Activated CD4-positive, alpha-beta T cell treated with anti-CD3 and anti-CD28 coated beads, Interleukin-2, amount 10 ng/mL, durations not matched to agents 24 days and 14 days (primary cell): ENCODE data around the gene REN. TPM values are rescaled to one million over a fixed set of nuclear protein-coding genes. Genes with fewer than 3 reads are reported as not detected.

Experiments used
- DNase-seq: peaks from one replicate; pipeline ENCODE4 v3.0.0; 2022
- H3K27ac Mint-ChIP-seq: one replicate; pipeline ENCODE4 v1.8.0; 2022; ENCODE audit warnings: mild to moderate bottlenecking, mixed read lengths
- H3K27me3 Mint-ChIP-seq: one replicate; pipeline ENCODE4 v1.8.0; 2022; ENCODE audit warnings: mixed read lengths
- H3K36me3 Mint-ChIP-seq: one replicate; pipeline ENCODE4 v1.8.0; 2022; ENCODE audit warnings: low read depth, mild to moderate bottlenecking, mixed read lengths
- H3K4me1 Mint-ChIP-seq: one replicate; pipeline ENCODE4 v1.8.0; 2021; ENCODE audit warnings: mixed read lengths
- H3K4me3 Mint-ChIP-seq: one replicate; pipeline ENCODE4 v1.8.0; 2022; ENCODE audit warnings: mild to moderate bottlenecking, moderate library complexity, mixed read lengths
- H3K9me3 Mint-ChIP-seq: one replicate; pipeline ENCODE4 v1.8.0; 2021; ENCODE audit warnings: mixed read lengths
- intact Hi-C: fragments of 100-400 bp; cut with micrococcal nuclease; formaldehyde crosslinking; loops from one replicate; pipeline ENCODE4 v1.15.1; 2023
- total RNA-seq: library from RNA; stranded (reverse); gene quantifications from 2 replicates; pipeline ENCODE4 v1.2.3, GENCODE V29; 2022

The REN gene
- total RNA-seq, 1 donor from 2014 or later = not detected

GRCh38 chr1:204145033-204145504, 21.1 kb downstream of the REN start:
- H3K4me1 Mint-ChIP-seq = no peaks in the 10 kb centered on the region
- no peak overlapping the region for H3K4me3 Mint-ChIP-seq
- no peak for DNase-seq
- no peaks in the 10 kb centered on the region for H3K9me3 Mint-ChIP-seq
- intact Hi-C loops = no loop called here
- H3K27ac Mint-ChIP-seq = no peak overlapping the region
- no peaks in the 10 kb centered on the region for H3K36me3 Mint-ChIP-seq
- H3K27me3 Mint-ChIP-seq = peaks cover 12% of the 10 kb centered on the region

GRCh38 chr1:204143276-204144041, 22.7 kb downstream of the REN start:
- intact Hi-C loops = no loop called here
- Mint-ChIP-seq H3K9me3 (no peaks in the 10 kb centered on the region), H3K36me3 (no peaks in the 10 kb centered on the region), H3K27ac (no peak overlapping the region), H3K4me3 (no peak overlapping the region), H3K27me3 (peaks cover 11% of the 10 kb centered on the region), H3K4me1 (no peaks in the 10 kb centered on the region)
- DNase-seq = no peak

GRCh38 chr1:204142032-204142974, 23.8 kb downstream of the REN start:
- Mint-ChIP-seq H3K36me3 (no peaks in the 10 kb centered on the region), H3K27ac (no peak overlapping the region), H3K27me3 (peaks cover 11% of the 10 kb centered on the region), H3K4me1 (no peaks in the 10 kb centered on the region), H3K9me3 (no peaks in the 10 kb centered on the region), H3K4me3 (no peak overlapping the region)
- intact Hi-C loops = no loop called here
- no peak for DNase-seq

GRCh38 chr1:204141131-204141530, 25.0 kb downstream of the REN start:
- no peak overlapping the region for H3K4me3 Mint-ChIP-seq
- no peaks in the 10 kb centered on the region for H3K36me3 Mint-ChIP-seq
- intact Hi-C loops = no loop called here
- DNase-seq = no peak
- H3K9me3 Mint-ChIP-seq = no peaks in the 10 kb centered on the region
- no peaks in the 10 kb centered on the region for H3K4me1 Mint-ChIP-seq
- no peak overlapping the region for H3K27ac Mint-ChIP-seq
- H3K27me3 Mint-ChIP-seq = peaks cover 9% of the 10 kb centered on the region

- DNase-seq = no peak
- intact Hi-C loops = no loop called here
- H3K4me1 Mint-ChIP-seq = no peaks in the 10 kb centered on the region
- no peak overlapping the region for H3K4me3 Mint-ChIP-seq
- no peak overlapping the region for H3K27ac Mint-ChIP-seq
- no peaks in the 10 kb centered on the region for H3K36me3 Mint-ChIP-seq
- no peaks in the 10 kb centered on the region for H3K9me3 Mint-ChIP-seq
- H3K27me3 Mint-ChIP-seq = peaks cover 5% of the 10 kb centered on the region
Measured at GRCh38 chr1:204139952-204140351, 26.2 kb downstream of the REN start.

DNA sequence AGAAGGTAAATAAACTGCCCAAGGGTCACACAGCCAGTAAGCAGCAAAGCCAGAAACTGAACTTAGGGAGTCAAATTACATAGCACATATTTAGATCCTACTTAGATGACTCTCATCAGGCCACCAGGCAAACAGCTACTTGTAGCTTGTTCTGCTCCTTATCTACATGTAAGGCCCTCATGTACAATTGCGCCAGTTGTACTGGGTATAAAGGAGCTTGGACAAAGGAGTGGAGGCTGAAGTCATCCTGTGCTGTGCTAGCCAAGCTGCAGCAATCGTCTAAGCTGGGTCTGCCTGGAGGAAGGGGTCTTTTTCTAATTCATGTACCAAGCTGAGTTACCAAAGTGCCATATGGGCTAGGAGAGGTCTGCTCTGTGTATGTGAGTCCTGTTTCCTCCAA, 27.0 kb downstream of the REN start:
- intact Hi-C loops = no loop called here
- Mint-ChIP-seq H3K36me3 (no peaks in the 10 kb centered on the region), H3K4me3 (no peak overlapping the region), H3K4me1 (no peaks in the 10 kb centered on the region), H3K27ac (no peak overlapping the region), H3K9me3 (no peaks in the 10 kb centered on the region), H3K27me3 (no peaks in the 10 kb centered on the region)
- no peak for DNase-seq

DNA sequence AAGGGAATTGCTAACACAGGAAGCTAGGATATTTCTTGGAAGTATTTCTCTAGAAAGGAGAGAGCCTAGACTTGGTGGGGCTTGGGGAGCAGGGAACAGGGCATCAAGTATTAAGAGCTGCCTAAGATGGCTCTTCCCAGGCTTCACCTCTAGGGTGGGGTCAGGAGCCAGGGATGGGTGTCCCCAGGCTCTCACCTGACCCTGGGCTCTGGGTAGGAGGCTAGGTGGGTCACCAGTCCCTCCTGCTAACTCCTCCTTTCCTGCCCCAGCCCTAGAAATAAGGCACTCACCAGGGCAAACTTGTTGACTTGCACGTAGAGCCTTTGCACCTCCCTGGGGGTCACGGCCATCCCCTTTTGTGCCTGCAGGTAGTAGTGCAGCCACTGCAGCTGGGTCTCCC, 29.3 kb downstream of the REN start:
- no peaks in the 10 kb centered on the region for H3K9me3 Mint-ChIP-seq
- H3K27me3 Mint-ChIP-seq = no peaks in the 10 kb centered on the region
- no peaks in the 10 kb centered on the region for H3K36me3 Mint-ChIP-seq
- intact Hi-C loops = no loop called here
- no peak for DNase-seq
- H3K27ac Mint-ChIP-seq = no peak overlapping the region
- no peaks in the 10 kb centered on the region for H3K4me1 Mint-ChIP-seq
- no peak overlapping the region for H3K4me3 Mint-ChIP-seq

DNA sequence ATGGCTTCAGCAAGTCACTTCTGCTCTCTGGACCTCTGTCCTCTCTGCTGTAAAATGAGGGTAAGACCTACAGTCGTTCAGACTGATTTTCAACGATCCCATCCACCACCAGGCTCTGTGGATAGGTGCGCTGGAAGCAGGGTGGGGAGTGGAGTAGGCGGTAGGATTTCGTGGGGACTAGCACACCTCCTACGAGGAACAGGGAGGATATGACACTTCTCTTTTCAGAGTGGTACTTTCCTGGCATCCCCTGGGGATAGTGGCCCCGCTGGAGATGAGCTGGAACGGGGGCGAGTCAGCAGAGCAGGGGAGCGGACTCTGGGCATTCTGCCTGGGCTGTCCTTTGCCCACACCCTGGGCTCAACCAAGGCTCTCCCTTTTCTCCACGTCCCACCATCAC, 32.0 kb downstream of the REN start:
- H3K4me1 Mint-ChIP-seq = peaks cover 3% of the 10 kb centered on the region
- H3K9me3 Mint-ChIP-seq = no peaks in the 10 kb centered on the region
- H3K4me3 Mint-ChIP-seq = no peak overlapping the region
- H3K27me3 Mint-ChIP-seq = no peaks in the 10 kb centered on the region
- no peak overlapping the region for H3K27ac Mint-ChIP-seq
- DNase-seq = no peak
- intact Hi-C loops = no loop called here
- H3K36me3 Mint-ChIP-seq = no peaks in the 10 kb centered on the region

GRCh38 chr1:204132718-204133117, 33.4 kb downstream of the REN start:
- H3K4me3 Mint-ChIP-seq = no peak overlapping the region
- no peaks in the 10 kb centered on the region for H3K36me3 Mint-ChIP-seq
- DNase-seq = no peak
- no peaks in the 10 kb centered on the region for H3K27me3 Mint-ChIP-seq
- no peaks in the 10 kb centered on the region for H3K9me3 Mint-ChIP-seq
- H3K27ac Mint-ChIP-seq = no peak overlapping the region
- H3K4me1 Mint-ChIP-seq = peaks cover 9% of the 10 kb centered on the region
- intact Hi-C loops = no loop called here

DNA sequence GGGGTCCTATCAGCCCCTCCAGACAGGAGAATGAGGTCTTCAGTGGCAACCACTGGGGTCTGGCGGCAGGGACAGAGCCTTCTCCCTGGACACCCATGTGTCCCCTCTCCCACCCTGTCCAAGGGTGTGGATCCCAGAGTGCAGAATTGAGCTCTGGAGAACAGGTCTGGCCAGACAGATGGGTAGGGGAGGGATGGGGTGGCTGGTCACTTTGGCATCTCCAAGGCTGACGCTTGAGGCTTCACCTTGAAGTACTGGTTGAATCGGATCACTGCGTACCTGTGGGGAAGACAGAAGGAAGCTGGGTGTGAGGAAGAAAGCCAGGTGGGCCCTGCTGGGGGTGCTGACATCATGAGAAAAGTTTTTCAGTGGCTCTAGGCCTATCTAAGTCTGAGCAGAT, 34.2 kb downstream of the REN start:
- Mint-ChIP-seq H3K27ac (no peak overlapping the region), H3K36me3 (no peaks in the 10 kb centered on the region), H3K9me3 (no peaks in the 10 kb centered on the region), H3K27me3 (no peaks in the 10 kb centered on the region), H3K4me3 (no peak overlapping the region), H3K4me1 (peaks cover 9% of the 10 kb centered on the region)
- DNase-seq = no peak
- intact Hi-C loops = no loop called here

DNA sequence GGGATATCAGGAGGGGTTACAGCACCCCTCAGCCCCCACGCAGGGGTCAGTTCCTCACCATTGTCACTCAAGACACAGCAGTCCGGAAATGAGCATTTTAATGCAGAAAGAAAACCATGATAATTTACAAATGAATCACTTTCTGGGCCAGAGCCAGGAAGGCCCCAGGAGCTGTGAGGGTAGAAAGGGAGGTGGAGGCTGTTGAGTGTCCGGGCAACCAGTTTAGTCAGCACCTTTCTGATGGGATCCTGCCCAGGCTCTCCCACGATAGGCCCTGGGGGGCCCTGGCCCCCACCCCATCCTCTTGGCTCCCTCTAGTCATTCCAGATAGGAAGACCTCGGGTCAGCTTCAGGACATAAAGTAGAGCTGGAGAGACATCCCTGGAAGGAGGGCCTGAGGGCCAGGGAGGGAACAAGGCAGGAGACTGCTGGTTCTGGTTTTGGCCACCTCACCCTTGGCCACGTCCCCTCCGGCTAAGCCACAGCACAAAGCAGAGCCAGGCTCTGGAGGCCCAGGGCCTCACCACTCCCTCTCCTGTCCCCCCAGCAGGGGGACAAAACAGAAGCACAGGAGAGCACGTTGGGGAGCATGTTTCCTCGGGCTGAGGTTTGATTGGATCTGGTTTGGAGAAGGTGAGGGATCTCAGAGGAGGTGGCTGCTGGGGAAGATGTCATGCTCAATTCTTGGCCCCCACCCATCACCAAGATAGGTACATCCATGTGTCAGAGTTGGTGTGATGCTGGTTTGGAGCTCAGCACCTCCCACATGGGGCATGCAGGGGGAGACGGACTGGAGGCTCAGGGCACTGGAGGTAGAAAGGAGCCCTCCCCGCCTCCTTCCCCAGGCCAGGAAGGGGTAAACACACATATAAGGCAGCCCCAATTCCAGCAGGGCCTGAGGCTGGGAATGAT, 34.9 kb downstream of the REN start:
- Mint-ChIP-seq H3K9me3 (no peaks in the 10 kb centered on the region), H3K36me3 (no peaks in the 10 kb centered on the region), H3K4me3 (no peak overlapping the region), H3K27ac (no peak overlapping the region), H3K27me3 (no peaks in the 10 kb centered on the region), H3K4me1 (peaks cover 9% of the 10 kb centered on the region)
- DNase-seq = no peak
- intact Hi-C loops = no loop called here

DNA sequence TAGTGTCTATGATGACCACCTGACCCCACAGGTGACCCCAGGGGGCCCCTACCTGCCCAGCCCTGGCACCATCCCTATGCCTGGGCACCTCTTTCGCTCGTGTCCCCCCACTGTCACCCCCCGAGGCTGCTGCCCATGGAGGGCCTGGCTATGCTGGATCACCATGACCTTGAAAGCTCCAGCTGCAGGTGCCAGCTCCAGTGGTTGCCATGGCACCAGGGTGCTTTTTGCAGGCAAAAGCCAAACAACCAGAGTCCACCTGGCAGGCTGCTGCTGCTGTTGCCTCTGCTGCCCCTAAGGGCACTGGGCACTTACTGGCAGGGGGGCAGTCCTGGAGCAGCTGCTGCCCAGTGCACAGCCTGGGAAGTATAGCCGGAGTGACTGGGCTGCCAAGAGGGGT, 36.0 kb downstream of the REN start:
- Mint-ChIP-seq H3K4me1 (peaks cover 9% of the 10 kb centered on the region), H3K9me3 (no peaks in the 10 kb centered on the region), H3K27ac (no peak overlapping the region), H3K27me3 (no peaks in the 10 kb centered on the region), H3K36me3 (no peaks in the 10 kb centered on the region), H3K4me3 (no peak overlapping the region)
- no peak for DNase-seq
- intact Hi-C loops = no loop called here

- intact Hi-C loops = loop anchor here (1.0 kb wide), 1 partner anchor 268 kb away; the partner anchor contains the start of gene SNRPE
- H3K9me3 Mint-ChIP-seq = no peaks in the 10 kb centered on the region
Measured at GRCh38 chr1:204128964-204129896, 36.9 kb downstream of the REN start.

More at GRCh38 chr1:204128964-204129896, 36.9 kb downstream of the REN start:
- H3K4me3 Mint-ChIP-seq = peak overlapping the region; percentile 53
- peaks cover 9% of the 10 kb centered on the region for H3K4me1 Mint-ChIP-seq
- H3K27ac Mint-ChIP-seq = no peak overlapping the region
- DNase-seq = peak; percentile 86
- no peaks in the 10 kb centered on the region for H3K36me3 Mint-ChIP-seq
- no peaks in the 10 kb centered on the region for H3K27me3 Mint-ChIP-seq
